ENCODE measurements around the gene TFR2. TPM values are rescaled to one million over a fixed set of nuclear protein-coding genes. Genes with fewer than 3 reads are reported as not detected.

Gene TFR2
- total and polyA plus RNA-seq, 7 experiments from 2014 or later, result 0.55 to 14.4 (median 3.1) TPM

- Histone ChIP-seq H3K27ac (ENCODE audit: low read depth, low read length) (no peak overlapping the region), H3K27me3 (ENCODE audit: control insufficient read depth in 2 of 2, insufficient read depth in 2 of 2, low read length in 2 of 2) (no peaks in the 10 kb centered on the region), H3K36me3 (ENCODE audit: control insufficient read depth in 2 of 3, insufficient read depth in 3 of 3, low read length in 3 of 3) (peaks cover 0 to 98% (median 16%) of the 10 kb centered on the region in 3 experiments), H3K4me3 (ENCODE audit: low read length) (no peak overlapping the region), H3K4me1 (ENCODE audit: control insufficient read depth in 2 of 2, insufficient read depth in 2 of 2, low read length in 2 of 2) (peaks cover 0 to 22% of the 10 kb centered on the region in 2 donors), H3K9me3 (ENCODE audit: control insufficient read depth in 2 of 3, low read length in 3 of 3) (no peaks in the 10 kb centered on the region)
- Mint-ChIP-seq H3K27me3 (no peaks in the 10 kb centered on the region), H3K4me1 (peaks cover 13 to 37% (median 20%) of the 10 kb centered on the region in 7 donors), H3K36me3 (peaks cover 0 to 13% (median 0%) of the 10 kb centered on the region in 5 donors), H3K4me3 (peak overlapping the region in 1 of 10 donors; percentile 34), H3K9me3 (no peaks in the 10 kb centered on the region), H3K27ac (peak overlapping the region in 2 of 9 donors; percentile 43 to 61)
- ATAC-seq, result no peak
- ChIA-PET CTCF (interaction anchor here (0.6 to 1.4 kb wide), 2 partner anchors 8 to 13 kb away, joined by 4 to 9 read pairs; no protein-coding TSS in a partner anchor), POLR2A (interaction anchor here (0.6 to 5.5 kb wide), 6 partner anchors 8 to 199 kb away, joined by 3 to 37 read pairs (median 4); partner anchors contain the start of genes FBXO24 and LRCH4)
- DNase-seq, result no peak
- intact Hi-C loops (cut with micrococcal nuclease), result no loop called here
These were observed 41.8 kb upstream of the TFR2 start for GRCh38 chr7:100682991-100683658.

GRCh38 chr7:100682228-100682741, 40.9 kb upstream of the TFR2 start:
- intact Hi-C loops (cut with micrococcal nuclease), result no loop called here
- ChIA-PET CTCF (interaction anchor here (1.4 to 5.8 kb wide), 2 partner anchors 9 kb away, joined by 9 to 33 read pairs; no protein-coding TSS in a partner anchor), POLR2A (interaction anchor here (0.8 to 5.5 kb wide), 7 partner anchors 8 to 118 kb away, joined by 3 to 37 read pairs (median 6); partner anchors contain the start of genes FBXO24, LRCH4 and MOSPD3)
- Histone ChIP-seq H3K27ac (ENCODE audit: low read depth, low read length) (no peak overlapping the region), H3K27me3 (ENCODE audit: control insufficient read depth in 2 of 2, insufficient read depth in 2 of 2, low read length in 2 of 2) (no peaks in the 10 kb centered on the region), H3K36me3 (ENCODE audit: control insufficient read depth in 2 of 3, insufficient read depth in 3 of 3, low read length in 3 of 3) (peaks cover 0 to 98% (median 11%) of the 10 kb centered on the region in 3 experiments), H3K9me3 (ENCODE audit: control insufficient read depth in 2 of 3, low read length in 3 of 3) (no peaks in the 10 kb centered on the region), H3K4me3 (ENCODE audit: low read length) (no peak overlapping the region), H3K4me1 (ENCODE audit: control insufficient read depth in 2 of 2, insufficient read depth in 2 of 2, low read length in 2 of 2) (peaks cover 0 to 22% of the 10 kb centered on the region in 2 donors)
- no peak overlapping the region for H3K27ac Mint-ChIP-seq
- peaks cover 0 to 1% (median 0%) of the 10 kb centered on the region in 11 donors for H3K9me3 Mint-ChIP-seq
- H3K27me3 Mint-ChIP-seq, result no peaks in the 10 kb centered on the region
- H3K4me1 Mint-ChIP-seq, result peaks cover 14 to 40% (median 22%) of the 10 kb centered on the region in 7 donors
- H3K36me3 Mint-ChIP-seq, result peaks cover 0 to 19% (median 0%) of the 10 kb centered on the region in 5 donors
- ATAC-seq (no peak), DNase-seq (no peak)
- H3K4me3 Mint-ChIP-seq, result no peak overlapping the region

- peak overlapping the region in 8 of 9 donors; percentile 41 to 81 (median 58) for H3K27ac Mint-ChIP-seq
- peak overlapping the region in 4 of 10 donors; percentile 14 to 64 (median 40) for H3K4me3 Mint-ChIP-seq
- intact Hi-C loops (cut with micrococcal nuclease), result no loop called here
- CTCF ChIA-PET, result interaction anchor here (5.8 kb wide), 1 partner anchor 10 kb away, joined by 33 read pairs; no protein-coding TSS in a partner anchor
- no peak for DNase-seq
- H3K4me1 ChIP-seq (ENCODE audit: control insufficient read depth in 2 of 2, insufficient read depth in 2 of 2, low read length in 2 of 2), result peaks cover 0 to 22% of the 10 kb centered on the region in 2 donors
- H3K27ac ChIP-seq (ENCODE audit: low read depth, low read length), result peak overlapping the region; percentile 53
- H3K9me3 ChIP-seq (ENCODE audit: control insufficient read depth in 2 of 3, low read length in 3 of 3), result no peaks in the 10 kb centered on the region
- peaks cover 16 to 45% (median 26%) of the 10 kb centered on the region in 7 donors for H3K4me1 Mint-ChIP-seq
- H3K36me3 ChIP-seq (ENCODE audit: control insufficient read depth in 2 of 3, insufficient read depth in 3 of 3, low read length in 3 of 3), result peaks cover 0 to 98% (median 11%) of the 10 kb centered on the region in 3 experiments
- H3K9me3 Mint-ChIP-seq, result peaks cover 0 to 1% (median 0%) of the 10 kb centered on the region in 11 donors
- POLR2A ChIA-PET, result interaction anchor here (1.0 to 5.5 kb wide), 7 partner anchors 10 to 117 kb away, joined by 3 to 37 read pairs (median 5); partner anchors contain the start of genes FBXO24, LRCH4, MOSPD3 and POP7
- H3K36me3 Mint-ChIP-seq, result peaks cover 0 to 19% (median 0%) of the 10 kb centered on the region in 5 donors
- H3K27me3 Mint-ChIP-seq, result no peaks in the 10 kb centered on the region
- no peaks in the 10 kb centered on the region for H3K27me3 ChIP-seq (ENCODE audit: control insufficient read depth in 2 of 2, insufficient read depth in 2 of 2, low read length in 2 of 2)
- H3K4me3 ChIP-seq (ENCODE audit: low read length), result no peak overlapping the region
- no peak for ATAC-seq
These were observed 40.3 kb upstream of the TFR2 start for GRCh38 chr7:100681491-100682227.

- intact Hi-C loops (cut with micrococcal nuclease), result no loop called here
- peaks cover 0 to 92% (median 8%) of the 10 kb centered on the region in 3 experiments for H3K36me3 ChIP-seq (ENCODE audit: control insufficient read depth in 2 of 3, insufficient read depth in 3 of 3, low read length in 3 of 3)
- no peak overlapping the region for H3K4me3 ChIP-seq (ENCODE audit: low read length)
- H3K4me1 ChIP-seq (ENCODE audit: control insufficient read depth in 2 of 2, insufficient read depth in 2 of 2, low read length in 2 of 2), result peaks cover 0 to 22% of the 10 kb centered on the region in 2 donors
- POLR2A ChIA-PET, result interaction anchor here (1.0 to 5.5 kb wide), 10 partner anchors 8 to 116 kb away, joined by 3 to 37 read pairs (median 5); partner anchors contain the start of genes FBXO24, LRCH4, MOSPD3 and POP7
- ATAC-seq, result no peak
- DNase-seq, result no peak
- H3K27me3 Mint-ChIP-seq, result no peaks in the 10 kb centered on the region
- peaks cover 21 to 50% (median 30%) of the 10 kb centered on the region in 7 donors for H3K4me1 Mint-ChIP-seq
- H3K27ac ChIP-seq (ENCODE audit: low read depth, low read length), result peak overlapping the region; percentile 53
- peaks cover 0 to 1% (median 0%) of the 10 kb centered on the region in 11 donors for H3K9me3 Mint-ChIP-seq
- H3K27me3 ChIP-seq (ENCODE audit: control insufficient read depth in 2 of 2, insufficient read depth in 2 of 2, low read length in 2 of 2), result no peaks in the 10 kb centered on the region
- peaks cover 0 to 19% (median 0%) of the 10 kb centered on the region in 5 donors for H3K36me3 Mint-ChIP-seq
- H3K4me3 Mint-ChIP-seq, result peak overlapping the region in 4 of 10 donors; percentile 30 to 61 (median 46)
- H3K27ac Mint-ChIP-seq, result peak overlapping the region in 8 of 9 donors; percentile 12 to 90 (median 70)
- CTCF ChIA-PET, result interaction anchor here (0.8 to 5.8 kb wide), 2 partner anchors 11 to 92 kb away, joined by 6 to 33 read pairs; no protein-coding TSS in a partner anchor
- H3K9me3 ChIP-seq (ENCODE audit: control insufficient read depth in 2 of 3, low read length in 3 of 3), result no peaks in the 10 kb centered on the region
These were observed 39.4 kb upstream of the TFR2 start for GRCh38 chr7:100680576-100681271.

- no peak overlapping the region for H3K4me3 ChIP-seq (ENCODE audit: low read length)
- POLR2A ChIA-PET, result interaction anchor here (0.7 to 5.5 kb wide), 13 partner anchors 8 to 115 kb away, joined by 3 to 37 read pairs (median 4); partner anchors contain the start of genes FBXO24, LRCH4, MOSPD3 and POP7
- H3K27me3 ChIP-seq (ENCODE audit: control insufficient read depth in 2 of 2, insufficient read depth in 2 of 2, low read length in 2 of 2), result no peaks in the 10 kb centered on the region
- Mint-ChIP-seq H3K27ac (peak overlapping the region in 8 of 9 donors; percentile 33 to 90 (median 81)), H3K27me3 (no peaks in the 10 kb centered on the region), H3K4me1 (peaks cover 21 to 50% (median 30%) of the 10 kb centered on the region in 7 donors), H3K4me3 (peak overlapping the region in 8 of 10 donors; percentile 12 to 75 (median 38)), H3K36me3 (peaks cover 0 to 14% (median 0%) of the 10 kb centered on the region in 5 donors), H3K9me3 (peaks cover 0 to 1% (median 0%) of the 10 kb centered on the region in 11 donors)
- DNase-seq, result no peak
- CTCF ChIA-PET, result interaction anchor here (0.8 to 5.8 kb wide), 3 partner anchors 11 to 92 kb away, joined by 3 to 33 read pairs (median 6); no protein-coding TSS in a partner anchor
- intact Hi-C loops (cut with micrococcal nuclease), result loop anchor here in 1 of 2 donors (5.0 to 10.0 kb wide), 2 partner anchors 565 to 578 kb away; partner anchors contain the start of genes AP4M1, FIS1 and MCM7
- ATAC-seq, result no peak
- H3K36me3 ChIP-seq (ENCODE audit: control insufficient read depth in 2 of 3, insufficient read depth in 3 of 3, low read length in 3 of 3), result peaks cover 0 to 86% (median 8%) of the 10 kb centered on the region in 3 experiments
- H3K4me1 ChIP-seq (ENCODE audit: control insufficient read depth in 2 of 2, insufficient read depth in 2 of 2, low read length in 2 of 2), result peaks cover 0 to 22% of the 10 kb centered on the region in 2 donors
- H3K27ac ChIP-seq (ENCODE audit: low read depth, low read length), result peak overlapping the region; percentile 53
- no peaks in the 10 kb centered on the region for H3K9me3 ChIP-seq (ENCODE audit: control insufficient read depth in 2 of 3, low read length in 3 of 3)
These were observed 38.7 kb upstream of the TFR2 start for GRCh38 chr7:100679927-100680575.
